Measurements from ENCODE around the gene NTM. TPM values are rescaled to one million over a fixed set of nuclear protein-coding genes. Genes with fewer than 3 reads are reported as not detected.

NTM gene
- total and polyA plus RNA-seq, 2 donors (not counting 1 experiment from before 2014, with no cell fraction given) = 12.3 to 28.6 TPM

- H3K27me3 ChIP-seq (ENCODE audit: control insufficient read depth, insufficient read depth, low read length) = no peaks in the 10 kb centered on the region
Measured at GRCh38 chr11:131704682-131705081, 334.3 kb downstream of the NTM start.

GRCh38 chr11:131710511-131710910 lies 340.1 kb downstream of the NTM start:
- Histone ChIP-seq H3K36me3 (ENCODE audit: control insufficient read depth, insufficient read depth, low read length) (no peaks in the 10 kb centered on the region), H4K20me1 (ENCODE audit: control insufficient read depth, extremely low read depth, insufficient read depth, low read length) (no peaks in the 10 kb centered on the region), H3K27me3 (ENCODE audit: control insufficient read depth, insufficient read depth, low read length) (no peaks in the 10 kb centered on the region), H3K4me2 (ENCODE audit: extremely low read depth, insufficient read depth, low read length) (no peak overlapping the region), H3K9me3 (ENCODE audit: control insufficient read depth, insufficient read depth, low read depth, low read length) (no peaks in the 10 kb centered on the region), H3K79me2 (ENCODE audit: control insufficient read depth, insufficient read depth, low read length) (no peaks in the 10 kb centered on the region), H3K27ac (ENCODE audit: insufficient read depth, low read length) (no peak overlapping the region), H3K9ac (ENCODE audit: insufficient read depth, low read length) (no peak overlapping the region), H2AFZ (ENCODE audit: low read length) (no peak overlapping the region), H3K4me1 (ENCODE audit: control insufficient read depth, extremely low read depth, insufficient read depth, low read length) (no peaks in the 10 kb centered on the region), H3K4me3 (replicated peaks in 1 of 4; ENCODE audit: control extremely low read depth in 1 of 4, insufficient read depth in 1 of 4, low read depth in 3 of 4, low read length in 4 of 4) (no peak overlapping the region)
- DNase-seq (ENCODE audit: low read depth in 2 of 2) = peak in 1 of 2 donors; percentile 45
- TF ChIP-seq CTCF (conservative IDR thresholded peaks at IDR 0.05 in 1 of 2, IDR thresholded peaks at IDR 0.05 in 1 of 2; ENCODE audit: low read depth in 1 of 2, low read length in 2 of 2) (no peak), EZH2 (IDR thresholded peaks at IDR 0.05; ENCODE audit: low read length, missing control alignments) (no peak)

More at GRCh38 chr11:131704682-131705081, 334.3 kb downstream of the NTM start:
- Histone ChIP-seq H2AFZ (ENCODE audit: low read length) (no peak overlapping the region), H3K9ac (ENCODE audit: insufficient read depth, low read length) (no peak overlapping the region), H3K4me3 (replicated peaks in 1 of 4; ENCODE audit: control extremely low read depth in 1 of 4, insufficient read depth in 1 of 4, low read depth in 3 of 4, low read length in 4 of 4) (no peak overlapping the region), H3K4me2 (ENCODE audit: extremely low read depth, insufficient read depth, low read length) (no peak overlapping the region), H3K36me3 (ENCODE audit: control insufficient read depth, insufficient read depth, low read length) (no peaks in the 10 kb centered on the region), H3K4me1 (ENCODE audit: control insufficient read depth, extremely low read depth, insufficient read depth, low read length) (no peaks in the 10 kb centered on the region), H3K27ac (ENCODE audit: insufficient read depth, low read length) (no peak overlapping the region), H3K9me3 (ENCODE audit: control insufficient read depth, insufficient read depth, low read depth, low read length) (no peaks in the 10 kb centered on the region), H4K20me1 (ENCODE audit: control insufficient read depth, extremely low read depth, insufficient read depth, low read length) (no peaks in the 10 kb centered on the region), H3K79me2 (ENCODE audit: control insufficient read depth, insufficient read depth, low read length) (no peaks in the 10 kb centered on the region)
- TF ChIP-seq EZH2 (IDR thresholded peaks at IDR 0.05; ENCODE audit: low read length, missing control alignments) (no peak), CTCF (conservative IDR thresholded peaks at IDR 0.05 in 1 of 2, IDR thresholded peaks at IDR 0.05 in 1 of 2; ENCODE audit: low read depth in 1 of 2, low read length in 2 of 2) (no peak)
- no peak for DNase-seq (ENCODE audit: low read depth in 2 of 2)

- Histone ChIP-seq H3K27me3 (ENCODE audit: control insufficient read depth, insufficient read depth, low read length) (no peaks in the 10 kb centered on the region), H3K9ac (ENCODE audit: insufficient read depth, low read length) (no peak overlapping the region), H3K4me3 (replicated peaks in 1 of 4; ENCODE audit: control extremely low read depth in 1 of 4, insufficient read depth in 1 of 4, low read depth in 3 of 4, low read length in 4 of 4) (no peak overlapping the region), H3K79me2 (ENCODE audit: control insufficient read depth, insufficient read depth, low read length) (no peaks in the 10 kb centered on the region), H3K36me3 (ENCODE audit: control insufficient read depth, insufficient read depth, low read length) (no peaks in the 10 kb centered on the region), H4K20me1 (ENCODE audit: control insufficient read depth, extremely low read depth, insufficient read depth, low read length) (no peaks in the 10 kb centered on the region), H3K4me2 (ENCODE audit: extremely low read depth, insufficient read depth, low read length) (no peak overlapping the region), H3K4me1 (ENCODE audit: control insufficient read depth, extremely low read depth, insufficient read depth, low read length) (no peaks in the 10 kb centered on the region), H2AFZ (ENCODE audit: low read length) (no peak overlapping the region), H3K27ac (ENCODE audit: insufficient read depth, low read length) (no peak overlapping the region), H3K9me3 (ENCODE audit: control insufficient read depth, insufficient read depth, low read depth, low read length) (no peaks in the 10 kb centered on the region)
- TF ChIP-seq EZH2 (IDR thresholded peaks at IDR 0.05; ENCODE audit: low read length, missing control alignments) = no peak
- TF ChIP-seq CTCF (conservative IDR thresholded peaks at IDR 0.05 in 1 of 2, IDR thresholded peaks at IDR 0.05 in 1 of 2; ENCODE audit: low read depth in 1 of 2, low read length in 2 of 2) = no peak
- DNase-seq (ENCODE audit: low read depth in 2 of 2) = no peak
Measured at GRCh38 chr11:131712897-131713296, 342.5 kb downstream of the NTM start.
